ENCODE data around the gene MDFIC. TPM values are rescaled to one million over a fixed set of nuclear protein-coding genes. Genes with fewer than 3 reads are reported as not detected.

The MDFIC gene
- total RNA-seq, 2 experiments from 2014 or later = 53.5 to 55.3 TPM

DNA sequence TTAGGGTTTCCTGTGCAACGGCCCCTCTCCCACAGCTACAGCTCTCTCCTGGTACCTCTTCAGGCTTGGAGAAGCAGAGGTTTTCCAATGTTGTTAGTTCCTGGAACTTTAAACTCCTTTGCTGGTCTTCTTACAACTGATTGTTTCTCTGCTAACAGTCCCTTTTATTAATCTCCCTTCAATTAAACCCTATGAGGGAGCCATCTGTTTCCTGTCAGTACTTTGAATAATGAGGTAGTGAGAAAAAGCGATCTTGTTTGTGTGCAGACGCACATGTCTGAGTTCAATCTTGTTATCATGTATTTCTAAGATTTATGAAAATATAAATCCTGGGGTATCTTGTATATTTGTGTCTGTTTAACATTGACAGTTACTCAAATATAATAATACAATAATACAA lies 102.4 kb downstream of the MDFIC start:
- intact Hi-C loops (cut with micrococcal nuclease) = no loop called here
- ChIA-PET POLR2A (no interaction called here), CTCF (no interaction called here)
- Mint-ChIP-seq H3K4me3 (no peak overlapping the region), H3K27me3 (no peaks in the 10 kb centered on the region), H3K9me3 (no peaks in the 10 kb centered on the region), H3K27ac (no peak overlapping the region), H3K4me1 (ENCODE audit: low read depth) (peaks cover 13% of the 10 kb centered on the region), H3K36me3 (ENCODE audit: low read depth) (no peaks in the 10 kb centered on the region)
- TF ChIP-seq CTCF (IDR thresholded peaks at IDR 0.05) = no peak
- no peak for ATAC-seq
- DNase-seq = no peak

DNA sequence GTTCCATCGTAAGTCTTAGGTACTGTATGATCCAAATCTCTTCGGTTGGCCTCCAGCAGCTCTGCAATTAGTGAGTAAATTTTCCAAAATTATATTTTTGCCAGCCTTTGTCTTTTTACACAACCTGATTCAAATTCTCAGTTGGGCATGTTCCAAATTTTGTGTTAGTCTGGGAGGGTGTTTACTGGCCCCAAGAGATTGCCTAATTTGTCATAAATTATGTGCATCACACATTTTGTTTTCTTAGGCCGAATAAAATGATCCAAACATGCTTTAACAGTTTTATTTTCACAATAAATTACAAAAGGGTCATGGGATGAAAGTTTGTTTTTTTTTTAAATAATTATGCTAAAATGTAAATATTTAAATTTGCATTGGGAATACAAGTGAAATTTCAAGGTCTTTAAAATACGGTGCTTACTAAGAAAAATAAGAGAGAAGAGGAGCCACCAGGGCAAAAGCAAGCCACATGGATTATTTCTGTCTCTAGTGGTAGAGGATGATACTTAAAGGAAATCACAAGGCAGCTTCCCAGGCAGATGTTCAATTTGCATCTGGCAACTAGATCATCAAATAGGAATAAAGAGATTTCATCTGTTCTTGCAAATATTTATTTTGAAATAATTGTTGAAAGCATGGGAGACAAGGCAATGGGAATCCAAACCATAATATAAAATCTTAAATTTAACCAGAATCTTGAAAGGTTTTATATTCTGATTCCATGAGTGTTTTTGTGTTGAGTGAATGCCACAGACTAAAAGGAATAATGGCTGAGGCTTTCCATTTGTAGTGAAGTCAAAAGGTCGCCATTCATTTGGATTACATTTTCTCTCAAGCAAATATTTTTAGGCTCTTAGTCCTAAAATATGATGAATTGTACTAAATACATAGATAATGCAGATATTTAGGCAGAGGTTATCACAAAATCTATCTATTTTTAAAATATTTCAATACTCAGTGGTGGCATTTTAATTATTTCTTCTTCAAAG lies 111.1 kb downstream of the MDFIC start:
- Mint-ChIP-seq H3K27me3 (no peaks in the 10 kb centered on the region), H3K4me1 (ENCODE audit: low read depth) (peaks cover 7% of the 10 kb centered on the region), H3K4me3 (no peak overlapping the region), H3K27ac (no peak overlapping the region), H3K36me3 (ENCODE audit: low read depth) (no peaks in the 10 kb centered on the region), H3K9me3 (no peaks in the 10 kb centered on the region)
- POLR2A ChIA-PET = no interaction called here
- intact Hi-C loops (cut with micrococcal nuclease) = no loop called here
- TF ChIP-seq CTCF (IDR thresholded peaks at IDR 0.05) = no peak
- ATAC-seq (no peak), DNase-seq (no peak)
- CTCF ChIA-PET = no interaction called here

GRCh38 chr7:115033917-115034459 lies 112.1 kb downstream of the MDFIC start:
- no peak for ATAC-seq

DNA sequence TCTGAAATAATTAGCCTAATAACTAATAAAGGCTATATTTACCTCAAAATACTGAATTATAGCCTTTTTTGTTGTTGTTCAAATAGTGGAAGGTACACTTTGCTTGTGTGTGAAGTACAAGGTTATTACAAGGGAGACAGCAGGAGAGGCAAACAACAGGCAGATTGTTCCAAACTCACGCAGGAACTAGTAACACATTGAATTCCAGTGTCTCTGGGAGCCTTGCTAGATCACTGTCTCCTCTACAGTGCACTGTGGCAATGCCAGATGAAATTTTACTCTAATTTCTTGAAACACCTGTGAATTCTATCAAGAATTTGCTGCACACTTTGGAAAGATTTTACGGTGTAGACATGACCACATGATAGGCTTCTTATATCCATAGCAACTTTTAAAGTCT lies 112.6 kb downstream of the MDFIC start:
- no peak for TF ChIP-seq CTCF (IDR thresholded peaks at IDR 0.05)
- no peak for ATAC-seq
- intact Hi-C loops (cut with micrococcal nuclease) = no loop called here
- H3K4me3 Mint-ChIP-seq = no peak overlapping the region
- H3K27ac Mint-ChIP-seq = no peak overlapping the region
- no peaks in the 10 kb centered on the region for H3K36me3 Mint-ChIP-seq (ENCODE audit: low read depth)
- H3K9me3 Mint-ChIP-seq = no peaks in the 10 kb centered on the region
- no peak for DNase-seq
- ChIA-PET POLR2A (no interaction called here), CTCF (no interaction called here)
- no peaks in the 10 kb centered on the region for H3K27me3 Mint-ChIP-seq
- H3K4me1 Mint-ChIP-seq (ENCODE audit: low read depth) = peaks cover 7% of the 10 kb centered on the region

More at GRCh38 chr7:115033917-115034459, 112.1 kb downstream of the MDFIC start:
- Mint-ChIP-seq H3K36me3 (ENCODE audit: low read depth) (no peaks in the 10 kb centered on the region), H3K4me3 (no peak overlapping the region), H3K27me3 (no peaks in the 10 kb centered on the region), H3K9me3 (no peaks in the 10 kb centered on the region), H3K4me1 (ENCODE audit: low read depth) (peaks cover 7% of the 10 kb centered on the region), H3K27ac (no peak overlapping the region)
- DNase-seq = no peak
- ChIA-PET POLR2A (no interaction called here), CTCF (no interaction called here)
- TF ChIP-seq CTCF (IDR thresholded peaks at IDR 0.05) = no peak
- intact Hi-C loops (cut with micrococcal nuclease) = no loop called here

GRCh38 chr7:115037128-115037802 lies 115.4 kb downstream of the MDFIC start:
- Mint-ChIP-seq H3K4me3 (no peak overlapping the region), H3K9me3 (no peaks in the 10 kb centered on the region), H3K27ac (no peak overlapping the region), H3K4me1 (ENCODE audit: low read depth) (peaks cover 7% of the 10 kb centered on the region), H3K27me3 (no peaks in the 10 kb centered on the region), H3K36me3 (ENCODE audit: low read depth) (no peaks in the 10 kb centered on the region)
- TF ChIP-seq CTCF (IDR thresholded peaks at IDR 0.05) = no peak
- intact Hi-C loops (cut with micrococcal nuclease) = no loop called here
- ATAC-seq = no peak
- ChIA-PET POLR2A (no interaction called here), CTCF (no interaction called here)
- DNase-seq = no peak
